ENCODE measurements around the gene APOC3.

DNA sequence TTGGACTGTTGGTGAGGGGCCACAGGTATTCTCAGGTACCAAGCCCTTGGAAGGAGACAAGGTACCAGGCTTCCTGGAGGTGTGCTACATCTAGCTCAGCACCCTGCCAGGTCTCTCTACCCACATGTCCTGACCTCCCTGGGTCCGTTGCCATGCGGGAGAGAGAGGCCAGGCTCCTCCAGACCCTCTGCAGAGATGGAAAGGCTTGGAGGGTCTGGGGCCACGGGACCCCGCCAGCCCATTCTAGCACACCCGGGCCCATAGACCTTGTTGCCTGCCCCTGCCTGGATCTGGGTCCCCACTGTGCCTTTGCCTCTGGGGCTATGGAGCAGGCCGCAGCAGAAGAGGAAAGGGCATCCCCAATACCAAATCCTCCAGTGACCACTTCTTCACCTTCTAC lies 2.2 kb upstream of the APOC3 start:
- TF ChIP-seq, protein P1, sequence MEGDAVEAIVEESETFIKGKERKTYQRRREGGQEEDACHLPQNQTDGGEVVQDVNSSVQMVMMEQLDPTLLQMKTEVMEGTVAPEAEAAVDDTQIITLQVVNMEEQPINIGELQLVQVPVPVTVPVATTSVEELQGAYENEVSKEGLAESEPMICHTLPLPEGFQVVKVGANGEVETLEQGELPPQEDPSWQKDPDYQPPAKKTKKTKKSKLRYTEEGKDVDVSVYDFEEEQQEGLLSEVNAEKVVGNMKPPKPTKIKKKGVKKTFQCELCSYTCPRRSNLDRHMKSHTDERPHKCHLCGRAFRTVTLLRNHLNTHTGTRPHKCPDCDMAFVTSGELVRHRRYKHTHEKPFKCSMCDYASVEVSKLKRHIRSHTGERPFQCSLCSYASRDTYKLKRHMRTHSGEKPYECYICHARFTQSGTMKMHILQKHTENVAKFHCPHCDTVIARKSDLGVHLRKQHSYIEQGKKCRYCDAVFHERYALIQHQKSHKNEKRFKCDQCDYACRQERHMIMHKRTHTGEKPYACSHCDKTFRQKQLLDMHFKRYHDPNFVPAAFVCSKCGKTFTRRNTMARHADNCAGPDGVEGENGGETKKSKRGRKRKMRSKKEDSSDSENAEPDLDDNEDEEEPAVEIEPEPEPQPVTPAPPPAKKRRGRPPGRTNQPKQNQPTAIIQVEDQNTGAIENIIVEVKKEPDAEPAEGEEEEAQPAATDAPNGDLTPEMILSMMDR (IDR thresholded peaks at IDR 0.05): no peak
- TF ChIP-seq POLR2A (IDR thresholded peaks at IDR 0.05): no peak

All from body of pancreas (tissue), 4 donors.